DMS153 (cell line): ENCODE results near the gene RFTN2.
"Not testable (repeated sequence)": the region's sequence is repeated elsewhere in the genome, so short reads cannot be mapped to it uniquely, and the experiment has no call there.

Experiments used
- DNase-seq: peaks from one replicate; lab custom pipeline; 2025; lab: John Stamatoyannopoulos, UW

The RFTN2 gene

GRCh38 chr2:197674591-197674990, 796 bp downstream of the RFTN2 start:
- DNase-seq, result no peak

DNA sequence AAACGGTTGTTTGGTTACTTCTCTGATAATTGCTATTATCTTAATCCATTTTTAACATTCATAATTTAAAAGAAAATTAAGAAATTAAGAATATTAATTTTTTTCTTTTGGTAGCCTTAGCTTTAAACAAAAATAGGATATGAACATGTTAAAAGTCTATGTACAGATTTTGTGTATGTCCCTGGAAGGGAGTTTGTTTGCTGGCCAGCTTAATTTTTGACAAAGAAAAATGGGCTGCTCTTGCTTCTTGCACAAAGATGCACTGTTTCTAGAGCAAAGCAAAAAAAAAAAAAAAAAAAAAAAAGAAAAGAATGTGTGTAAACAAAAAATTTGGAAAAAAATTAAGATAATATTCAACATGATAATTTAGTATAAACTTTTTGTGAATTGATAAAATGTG, 1.3 kb downstream of the RFTN2 start:
- no peak for DNase-seq

DNA sequence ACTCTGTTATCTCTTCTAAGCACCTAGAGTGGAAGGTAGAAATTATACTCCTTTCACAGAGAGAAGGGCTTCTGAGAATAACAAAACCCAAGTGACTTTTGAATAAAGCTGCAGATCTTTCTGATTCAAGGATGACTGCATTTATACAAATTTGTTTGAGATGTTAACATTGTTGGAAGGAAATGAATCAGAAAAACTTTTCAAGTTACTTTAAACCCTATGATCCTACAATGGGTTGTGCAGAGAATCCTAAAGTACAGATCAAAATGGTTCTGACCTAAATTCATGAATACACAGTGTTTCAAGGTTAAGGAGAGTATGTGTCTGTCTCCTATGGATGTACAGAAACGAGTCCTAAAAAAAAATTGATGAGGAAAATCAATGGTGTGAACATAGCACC, 1.8 kb downstream of the RFTN2 start:
- no peak for DNase-seq

DNA sequence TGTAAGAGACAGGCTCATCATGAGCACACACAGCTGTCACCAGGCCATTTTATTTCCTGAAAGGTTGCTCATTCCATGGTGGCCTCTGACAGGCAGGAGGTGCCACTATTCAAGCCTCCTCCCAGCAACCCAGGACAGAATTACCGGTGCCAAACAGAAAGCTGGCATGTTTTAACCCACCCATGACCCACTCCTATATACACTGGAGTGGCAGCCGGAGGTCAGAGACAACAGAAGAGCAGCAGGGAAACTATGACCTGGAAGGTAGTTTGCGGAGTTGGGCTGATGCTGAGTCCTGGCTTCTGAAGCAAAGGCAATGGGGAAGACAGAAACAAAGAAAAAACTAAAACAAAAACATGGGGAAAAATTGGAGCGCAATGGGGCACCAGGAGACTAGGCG, 2.3 kb downstream of the RFTN2 start:
- DNase-seq, result no peak

GRCh38 chr2:197672371-197672893, 3.0 kb downstream of the RFTN2 start:
- DNase-seq, result no peak

GRCh38 chr2:197669077-197669476, 6.3 kb downstream of the RFTN2 start:
- no peak for DNase-seq

- DNase-seq, result no peak
Observed at GRCh38 chr2:197668296-197668695, 7.1 kb downstream of the RFTN2 start.

GRCh38 chr2:197666277-197666676, 9.1 kb downstream of the RFTN2 start:
- no peak for DNase-seq

- no peak for DNase-seq
Observed at GRCh38 chr2:197661626-197662025, 13.8 kb downstream of the RFTN2 start.

DNA sequence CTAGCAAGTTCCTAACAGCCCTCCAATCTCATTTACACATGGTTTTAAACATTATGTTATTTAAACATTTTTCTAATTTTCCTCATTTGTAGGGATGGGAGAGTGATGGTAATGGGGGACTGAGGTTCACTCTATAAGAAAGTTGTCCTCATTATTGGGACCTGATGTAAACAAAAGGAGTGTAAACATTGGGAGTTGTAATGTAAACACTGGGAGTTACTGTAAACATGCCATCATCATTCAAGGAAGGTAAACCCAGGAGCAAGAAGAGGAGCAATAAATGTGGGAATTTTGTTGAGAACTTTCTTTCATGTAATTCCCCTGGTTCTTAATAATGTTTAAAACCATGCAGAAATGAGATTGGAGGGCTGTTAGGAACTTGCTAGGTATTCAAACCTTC, 17.8 kb downstream of the RFTN2 start:
- DNase-seq, result no peak

GRCh38 chr2:197647961-197648690, 27.3 kb downstream of the RFTN2 start:
- DNase-seq, result no peak

- DNase-seq, result no peak
Observed at GRCh38 chr2:197641666-197642065, 33.7 kb downstream of the RFTN2 start.

DNA sequence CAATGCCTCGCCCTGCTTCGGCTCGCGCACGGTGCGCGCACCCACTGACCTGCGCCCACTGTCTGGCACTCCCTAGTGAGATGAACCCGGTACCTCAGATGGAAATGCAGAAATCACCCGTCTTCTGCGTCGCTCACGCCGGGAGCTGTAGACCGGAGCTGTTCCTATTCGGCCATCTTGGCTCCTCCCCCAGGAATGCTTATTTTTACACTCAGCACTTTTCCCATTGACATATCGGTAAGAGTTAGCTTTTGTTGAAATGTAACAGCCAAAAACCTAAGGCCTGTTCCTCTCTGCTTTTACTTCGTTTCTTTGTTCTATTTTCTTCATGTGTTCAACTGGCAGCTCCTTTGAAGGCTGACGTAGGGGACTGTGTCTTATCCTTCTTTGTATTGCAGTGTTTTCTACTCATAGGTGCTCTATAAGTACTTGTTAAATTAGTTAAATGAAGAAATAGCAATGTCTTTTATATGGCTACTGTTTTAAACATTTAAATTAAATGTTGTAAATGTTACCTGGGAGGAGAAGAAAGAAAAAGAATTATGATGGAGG, 34.7 kb downstream of the RFTN2 start:
- DNase-seq, result not testable (repeated sequence)

DNA sequence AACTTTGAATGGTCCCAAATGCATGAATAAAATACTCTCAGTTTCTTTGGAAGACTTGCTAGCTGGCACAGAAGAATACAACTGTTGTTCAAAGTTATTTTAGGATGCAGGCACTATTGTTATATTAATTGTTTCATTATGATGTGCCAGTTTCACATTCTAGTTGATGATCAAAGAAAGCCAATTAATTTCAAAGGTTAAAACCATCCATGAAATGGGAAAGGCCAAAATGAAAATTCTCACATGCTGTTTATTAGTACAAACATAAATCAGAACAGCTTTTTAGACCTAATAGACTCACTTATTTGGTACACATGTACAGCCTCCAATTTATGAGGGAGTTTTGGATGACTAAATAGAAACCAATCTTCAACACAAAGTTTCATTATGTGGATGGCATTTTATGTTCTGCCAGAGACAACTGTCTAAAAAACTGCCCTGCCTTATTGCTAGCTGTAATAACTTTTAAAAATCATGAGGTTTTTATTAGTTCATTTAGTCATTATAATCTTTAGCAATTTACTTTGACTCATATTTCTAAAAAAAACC, 42.2 kb downstream of the RFTN2 start:
- no peak for DNase-seq

GRCh38 chr2:197628043-197628500, 47.3 kb downstream of the RFTN2 start:
- DNase-seq, result no peak

DNA sequence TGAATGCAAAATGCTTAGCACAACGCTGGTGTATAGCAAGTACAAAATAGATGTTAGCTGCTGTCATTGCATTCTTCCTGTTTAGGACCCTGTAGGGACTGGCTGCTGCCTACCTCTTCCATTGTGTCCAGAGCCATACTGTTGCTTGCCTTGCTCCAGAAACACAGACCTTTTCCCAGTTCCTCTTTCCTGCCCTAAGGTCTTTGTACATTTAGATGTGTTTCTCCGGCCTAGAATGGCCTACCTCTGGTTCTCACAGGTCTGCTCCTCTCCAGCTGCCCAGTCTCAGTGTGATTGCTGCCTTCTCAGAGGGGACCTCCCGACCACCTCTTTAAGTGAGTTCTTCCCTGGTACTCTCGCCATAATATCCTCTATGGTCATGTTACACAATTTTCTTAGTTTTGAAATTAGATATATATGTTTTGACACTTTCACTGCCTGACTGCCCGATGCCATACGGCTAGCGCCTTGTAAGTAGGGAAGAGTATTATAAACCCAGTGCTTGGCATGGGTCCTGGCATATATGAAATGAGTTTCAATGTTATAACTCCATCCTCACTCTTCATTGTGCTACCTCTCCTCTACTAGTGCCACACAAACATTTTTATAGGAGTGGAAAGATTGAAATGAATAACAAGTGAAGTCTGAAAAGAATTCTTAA, 48.3 kb downstream of the RFTN2 start:
- no peak for DNase-seq

DNA sequence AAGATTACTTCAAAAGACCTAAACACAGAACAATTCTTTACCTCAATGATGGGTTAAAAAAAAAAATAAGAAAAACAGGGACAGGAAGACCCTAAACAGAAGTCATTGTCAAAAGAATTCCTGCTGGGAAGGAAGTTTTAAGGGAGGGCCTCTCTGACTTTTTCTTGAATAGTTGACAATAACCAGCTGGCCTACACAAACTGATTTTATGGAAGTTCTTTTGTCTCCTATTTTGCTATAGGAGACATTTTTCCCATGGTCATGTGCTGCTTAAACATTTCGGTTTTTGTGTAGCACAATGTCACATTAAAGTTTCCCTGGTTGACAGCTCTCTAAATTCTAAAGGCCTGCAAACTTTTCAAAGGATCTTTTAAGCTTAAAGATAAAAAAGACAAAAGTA, 55.3 kb downstream of the RFTN2 start:
- no peak for DNase-seq

GRCh38 chr2:197615016-197615652, 60.3 kb downstream of the RFTN2 start:
- DNase-seq, result peak; percentile 87

GRCh38 chr2:197614532-197614931, 60.9 kb downstream of the RFTN2 start:
- peak; percentile 41 for DNase-seq

DNA sequence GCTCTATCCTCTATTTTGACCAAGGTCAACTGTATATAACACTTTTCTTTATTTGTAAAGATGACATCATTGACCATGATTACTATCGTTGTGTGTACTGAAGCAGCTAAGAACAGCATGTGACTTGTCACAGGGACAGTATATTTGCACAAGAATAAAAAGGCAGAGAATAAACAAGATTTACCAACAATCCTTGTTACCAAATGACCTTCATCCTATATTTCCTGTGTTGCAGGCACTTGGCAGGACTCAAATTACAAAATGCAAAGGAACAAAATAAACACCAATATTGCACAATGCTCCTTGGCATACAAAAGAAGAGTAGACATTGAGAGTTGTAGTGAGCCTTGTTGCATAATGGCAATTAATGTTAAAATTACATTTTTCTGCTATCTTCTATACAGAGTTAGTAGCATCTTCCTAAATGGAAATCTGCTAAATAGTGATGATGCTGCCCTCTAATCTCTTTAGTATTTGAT, 61.8 kb downstream of the RFTN2 start:
- DNase-seq, result peak; percentile 93

DNA sequence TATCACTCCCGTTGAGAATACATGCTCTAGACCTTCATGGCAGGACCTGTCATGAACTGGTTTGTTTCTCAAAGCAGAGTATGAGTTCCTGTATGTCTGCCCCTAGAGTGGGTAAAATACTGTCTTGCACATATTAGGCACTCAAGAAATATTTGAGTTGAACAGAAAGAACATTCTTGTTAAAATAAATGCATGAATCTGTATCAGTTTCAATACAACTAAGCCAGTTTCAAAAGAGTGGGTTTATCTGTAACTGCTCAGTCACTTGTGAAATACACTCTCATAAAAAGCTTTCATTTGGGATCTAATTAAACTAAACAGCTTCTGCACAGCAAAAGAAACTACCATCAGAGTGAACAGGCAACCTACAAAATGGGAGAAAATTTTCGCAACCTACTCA, 69.2 kb downstream of the RFTN2 start:
- no peak for DNase-seq
